HG02759 (cell line): ENCODE measurements around the gene FBXL17.

Experiments used
- ATAC-seq: cut with Tn5 transposase; IDR thresholded peaks from one replicate; pipeline ENCODE4 v1.9.1; 2021; ENCODE audit warnings: mild to moderate bottlenecking, moderate library complexity; ENCODE audit not compliant: unreplicated experiment

Gene FBXL17

DNA sequence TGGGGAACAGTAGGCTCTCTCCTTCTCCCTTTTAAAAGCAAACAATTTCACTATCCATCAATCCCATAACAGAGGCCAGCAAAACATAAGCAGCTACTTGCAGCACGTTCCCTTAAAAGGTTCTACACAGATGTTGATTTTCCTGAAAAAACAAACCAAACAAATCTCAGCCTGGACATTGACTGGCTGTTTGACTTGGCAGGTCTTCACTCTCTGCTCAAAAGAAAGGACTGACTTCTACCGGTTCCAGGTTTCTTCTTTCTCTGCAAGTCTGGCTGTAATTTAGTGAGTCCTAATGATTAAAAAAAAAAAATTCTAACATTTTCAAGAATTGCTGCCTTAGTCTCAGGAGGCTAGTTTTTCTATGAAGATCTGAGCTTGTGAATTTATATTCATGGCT lies 508.0 kb downstream of the FBXL17 start:
- no peak for ATAC-seq

DNA sequence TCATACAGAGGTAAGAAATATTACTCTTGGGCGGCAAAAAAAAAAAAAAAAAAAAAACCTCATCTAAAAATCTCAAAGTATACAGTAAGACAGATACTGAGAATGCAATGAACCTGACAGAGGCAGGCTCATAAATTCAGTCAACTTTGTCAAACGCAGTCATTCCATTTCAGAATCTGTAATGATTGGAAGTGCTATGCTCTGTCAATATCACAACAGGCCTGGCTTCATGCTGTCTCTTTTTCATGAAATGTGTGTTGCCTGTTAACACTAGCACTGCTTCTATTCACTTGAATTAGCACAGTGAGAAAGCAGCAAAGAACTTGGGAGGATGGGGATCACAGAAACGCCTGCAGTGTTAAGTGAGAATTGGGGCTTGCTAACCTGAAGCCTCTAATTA lies 510.9 kb downstream of the FBXL17 start:
- no peak for ATAC-seq

DNA sequence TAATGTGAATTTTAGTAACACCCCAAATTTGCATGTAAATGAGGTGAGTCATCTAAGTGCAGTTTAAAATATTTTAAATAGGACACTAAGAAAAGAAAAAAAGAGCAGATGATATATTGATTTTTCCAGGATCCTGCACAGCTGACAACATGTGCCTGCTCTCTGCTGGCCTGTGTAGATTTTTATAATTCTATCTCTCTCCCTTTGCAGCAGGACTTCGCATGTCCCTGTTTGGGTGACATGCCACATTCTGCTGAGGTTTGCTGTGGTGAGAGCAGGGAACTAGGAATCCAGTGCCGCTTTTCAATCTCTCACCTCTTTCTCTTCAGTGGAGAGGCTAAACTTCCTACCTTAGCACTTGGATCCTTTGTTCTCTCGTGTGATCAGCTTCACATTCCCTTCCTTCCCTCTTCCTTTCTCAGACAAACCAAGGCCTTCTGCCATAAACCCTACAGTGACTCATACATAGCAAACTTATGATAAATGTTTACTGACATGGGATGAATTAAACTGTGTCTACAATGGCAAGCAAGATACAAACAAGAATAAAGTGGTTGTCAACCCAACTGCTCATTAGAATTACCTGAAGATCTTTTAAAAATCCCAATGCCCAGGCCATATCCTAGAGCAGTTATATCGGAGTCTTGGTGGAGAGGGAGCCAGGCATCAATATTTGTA lies 512.3 kb downstream of the FBXL17 start:
- ATAC-seq, result no peak

DNA sequence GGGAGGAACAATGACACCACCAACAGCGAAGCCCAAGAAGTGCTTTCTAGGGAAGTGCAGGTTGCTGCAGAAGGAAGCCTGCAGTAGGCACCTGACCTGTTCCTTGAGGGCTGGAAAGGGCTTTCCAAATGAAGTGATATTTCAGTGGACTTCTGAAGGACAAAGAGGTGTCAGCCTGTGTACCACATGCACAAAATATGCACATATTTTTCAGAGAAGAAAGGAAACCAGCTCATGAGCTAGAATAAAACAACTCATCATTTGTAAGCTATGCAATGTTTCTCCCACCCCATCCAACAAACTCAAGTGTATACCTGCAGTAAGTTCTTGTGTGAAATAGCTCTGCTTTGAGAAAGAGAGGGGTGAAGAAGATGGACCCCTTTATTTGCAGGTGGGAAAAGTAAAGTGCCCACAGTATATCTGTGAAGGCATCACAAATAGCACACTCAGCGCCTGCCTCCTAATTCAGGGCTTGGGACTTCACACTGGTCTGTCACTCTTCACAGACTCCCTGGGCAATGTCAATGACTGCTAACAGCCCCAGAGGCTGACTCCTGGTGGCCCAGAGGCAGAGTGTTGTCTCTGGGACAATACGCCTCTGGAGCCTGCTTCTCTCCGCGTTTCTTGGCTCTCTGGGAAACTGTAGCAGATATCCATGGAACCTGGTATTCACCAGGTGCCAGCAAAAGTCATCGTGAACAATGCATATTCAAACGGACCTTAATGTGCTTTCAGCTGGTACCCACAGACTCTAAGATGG lies 513.1 kb downstream of the FBXL17 start:
- ATAC-seq, result no peak

DNA sequence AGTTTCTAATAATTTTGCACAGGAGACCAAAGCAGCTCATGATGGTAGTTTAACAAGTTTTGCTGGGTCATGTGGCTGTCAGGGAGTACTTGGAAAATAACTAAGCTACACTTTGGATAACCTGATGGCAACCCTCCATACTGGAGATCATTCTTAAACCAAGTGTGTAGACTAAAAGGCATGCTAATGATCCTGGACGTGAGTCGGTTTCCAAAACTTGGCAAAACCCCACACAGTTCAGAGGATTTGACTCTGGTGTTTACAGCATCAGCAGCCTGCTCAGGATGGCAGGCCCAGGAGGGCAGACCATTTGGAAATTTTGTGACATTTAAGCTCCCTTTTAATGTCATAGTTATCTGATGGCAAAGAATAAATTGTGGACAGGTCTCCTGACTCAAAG lies 514.6 kb downstream of the FBXL17 start:
- no peak for ATAC-seq

DNA sequence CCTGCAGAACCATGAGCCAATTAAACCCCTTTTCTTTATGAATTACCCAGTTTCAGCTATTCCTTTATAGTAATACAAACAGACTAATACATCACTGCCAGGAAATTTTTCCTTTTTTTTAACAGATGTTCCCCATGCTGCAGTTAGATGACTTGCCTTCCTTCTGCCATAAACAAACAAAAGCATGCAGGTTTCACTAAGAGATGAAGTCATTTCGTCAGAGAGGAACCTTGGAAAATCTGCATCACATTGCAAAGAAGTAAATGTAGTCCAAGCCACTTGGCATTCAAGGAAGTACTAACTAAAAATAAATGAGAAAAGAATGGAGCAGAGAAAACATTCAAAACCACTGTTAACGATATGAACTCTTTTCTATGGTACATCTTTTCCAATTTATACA lies 517.1 kb downstream of the FBXL17 start:
- ATAC-seq, result no peak

DNA sequence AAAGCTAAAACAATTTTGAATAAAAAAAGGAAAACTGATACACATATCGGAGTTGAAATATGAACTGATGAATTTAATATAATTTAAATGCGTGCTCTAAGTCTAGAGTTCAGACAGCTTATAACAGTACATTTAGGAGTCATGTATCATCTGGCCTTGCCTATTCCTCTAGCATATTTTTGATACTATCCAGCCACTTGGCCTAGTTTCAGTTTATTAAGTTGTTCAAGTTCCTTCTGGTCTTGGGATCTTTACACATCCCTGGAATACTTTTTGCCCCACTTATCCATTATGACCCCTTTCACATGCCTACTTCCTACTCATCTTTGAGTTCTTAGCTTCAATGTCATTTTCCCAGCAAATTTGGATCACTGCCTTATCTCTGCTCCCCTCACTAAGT lies 518.8 kb downstream of the FBXL17 start:
- no peak for ATAC-seq

DNA sequence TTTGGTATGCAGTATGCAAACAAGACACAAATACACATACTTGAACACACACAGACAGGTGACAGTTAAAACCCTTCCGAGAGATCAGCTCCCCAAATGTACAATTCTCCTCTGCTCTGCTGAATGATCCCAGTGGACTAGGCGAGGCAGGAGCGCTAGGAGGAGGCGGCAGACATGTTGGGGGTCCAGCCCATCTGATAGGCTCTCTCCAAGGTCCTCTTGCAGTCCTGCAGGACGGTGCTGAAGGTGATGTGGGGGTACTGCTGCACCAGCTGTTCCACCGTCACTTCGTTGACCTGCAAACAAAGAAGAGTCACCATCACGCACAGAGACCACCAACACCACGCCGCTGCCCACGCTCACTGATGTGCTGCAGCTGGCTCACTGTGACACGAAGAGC lies 520.3 kb downstream of the FBXL17 start:
- no peak for ATAC-seq

DNA sequence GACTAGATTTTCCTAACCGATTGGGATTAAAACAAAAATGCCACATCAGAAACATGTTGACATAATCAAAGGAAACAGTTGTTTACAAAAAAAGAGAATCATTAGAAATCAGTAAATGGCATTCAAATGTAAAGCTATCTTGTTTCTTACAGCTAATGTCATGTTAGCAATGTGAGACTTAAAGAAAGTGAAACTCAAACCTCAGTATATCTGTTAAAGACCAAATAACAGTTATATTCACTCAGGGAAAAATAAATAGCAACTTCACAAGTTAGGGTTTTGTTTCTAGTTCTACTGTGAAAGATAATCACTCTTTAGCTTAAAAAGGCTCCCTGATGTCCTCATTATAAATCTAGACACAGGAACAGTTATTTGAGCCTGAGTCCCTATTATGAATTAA lies 521.9 kb downstream of the FBXL17 start:
- ATAC-seq, result no peak

DNA sequence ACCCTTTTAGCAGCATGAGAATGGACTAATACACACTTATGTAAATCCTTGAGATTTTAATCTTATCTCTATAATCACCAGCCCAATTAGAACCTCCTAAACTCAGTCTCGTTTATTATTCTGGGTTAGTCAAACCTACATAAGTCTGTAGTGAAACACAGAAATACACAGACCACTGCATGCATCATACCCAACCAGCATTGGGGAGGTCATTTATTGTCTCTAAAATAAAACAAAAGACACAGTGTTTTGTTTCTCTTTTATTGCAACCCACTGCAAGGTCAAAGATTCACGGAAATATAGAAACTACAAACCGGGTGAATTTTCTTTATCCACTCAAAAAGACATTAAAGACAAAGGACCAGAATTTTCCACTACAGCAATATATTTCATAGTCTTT lies 523.1 kb downstream of the FBXL17 start:
- ATAC-seq, result no peak

DNA sequence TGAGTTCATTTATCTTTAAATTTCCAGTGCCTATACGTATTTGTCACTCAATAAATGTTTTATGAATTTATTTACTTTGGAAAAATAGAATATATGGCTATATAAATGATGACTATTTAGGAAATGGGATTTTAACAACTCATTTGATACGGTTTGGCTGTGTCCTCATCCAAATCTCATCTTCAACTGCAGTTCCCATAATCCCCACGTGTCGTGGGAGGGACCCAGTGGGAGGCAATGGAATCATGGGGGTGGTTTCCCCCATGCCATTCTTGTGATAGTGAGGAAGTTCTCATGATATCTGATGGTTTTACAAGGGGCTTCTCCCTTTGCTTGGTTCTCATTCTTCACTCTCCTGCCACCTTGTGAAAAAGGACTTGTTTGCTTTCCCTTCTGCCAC lies 523.6 kb downstream of the FBXL17 start:
- ATAC-seq, result no peak

DNA sequence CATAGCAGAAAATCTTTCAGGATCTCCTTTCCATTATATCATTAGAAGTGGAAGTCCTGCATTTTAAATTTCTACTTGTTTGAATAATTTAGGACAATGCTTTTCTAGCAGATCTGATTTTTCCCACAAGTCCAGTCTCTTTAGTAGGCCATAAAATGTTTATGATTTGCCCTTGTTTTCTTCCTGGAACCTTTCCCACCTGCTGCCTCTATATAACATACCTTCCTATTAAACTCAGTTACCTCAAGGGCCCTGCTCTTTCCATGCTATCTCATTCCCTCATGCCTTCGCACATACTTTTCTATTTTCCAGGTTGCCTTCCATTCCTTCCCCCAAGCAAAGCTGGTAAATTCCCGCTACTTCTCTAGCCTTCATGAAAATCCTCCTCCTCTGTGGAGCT lies 524.1 kb downstream of the FBXL17 start:
- no peak for ATAC-seq

DNA sequence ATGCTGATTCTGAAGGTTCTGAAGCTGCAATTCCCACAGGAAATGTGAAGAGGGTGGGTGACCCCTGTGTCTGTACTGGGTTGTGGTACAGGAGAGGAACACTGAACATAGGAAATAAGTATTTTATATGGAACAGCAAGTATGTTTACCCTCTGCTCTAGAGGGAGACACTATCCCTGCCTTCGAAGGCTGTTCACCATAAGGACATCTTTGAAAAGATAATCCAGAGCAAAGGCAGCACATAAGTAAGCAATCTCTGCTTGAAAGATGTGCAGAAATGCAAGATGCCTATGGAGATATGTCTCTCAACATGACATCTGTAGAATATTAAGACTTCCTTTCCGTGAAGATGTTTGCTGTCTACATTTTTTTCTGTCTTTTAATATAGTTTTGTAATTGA lies 526.7 kb downstream of the FBXL17 start:
- ATAC-seq, result no peak

DNA sequence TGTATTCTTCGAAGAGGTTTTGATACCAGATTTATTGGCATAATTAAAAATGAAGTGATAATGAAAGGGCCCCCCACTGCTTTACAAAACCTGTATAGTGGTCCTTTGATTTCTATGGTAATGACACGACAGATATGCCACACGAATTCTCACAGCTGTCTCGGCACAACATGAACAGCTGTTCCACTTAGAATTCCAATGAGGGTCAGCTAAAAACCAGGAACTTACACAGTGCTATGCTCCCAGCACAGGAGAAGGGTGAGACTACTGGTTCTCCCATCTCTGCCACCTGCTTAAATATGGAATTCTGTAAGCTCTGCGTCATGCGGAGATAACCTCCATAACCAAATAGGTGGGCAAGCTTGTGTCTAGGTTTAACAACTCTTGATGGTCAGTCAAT lies 528.2 kb downstream of the FBXL17 start:
- ATAC-seq, result no peak

DNA sequence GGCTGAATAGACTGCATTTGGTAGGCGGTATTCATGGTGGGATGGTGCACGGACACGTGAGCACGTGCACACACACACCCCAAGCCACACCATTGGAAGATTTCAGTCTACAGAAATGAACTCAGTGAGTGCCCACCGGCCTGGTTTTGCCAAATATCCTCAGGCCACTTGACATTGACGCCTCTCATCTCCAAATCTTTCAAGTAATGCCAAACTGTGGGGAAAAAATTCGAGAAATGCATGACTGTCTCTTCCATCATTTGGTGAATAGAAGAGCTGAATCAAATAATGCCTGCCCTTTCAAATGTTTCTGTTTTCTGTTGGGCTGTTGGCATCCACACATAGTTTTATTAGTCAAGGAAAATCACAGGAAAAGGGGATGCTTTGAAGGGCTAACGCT lies 528.9 kb downstream of the FBXL17 start:
- ATAC-seq, result no peak

DNA sequence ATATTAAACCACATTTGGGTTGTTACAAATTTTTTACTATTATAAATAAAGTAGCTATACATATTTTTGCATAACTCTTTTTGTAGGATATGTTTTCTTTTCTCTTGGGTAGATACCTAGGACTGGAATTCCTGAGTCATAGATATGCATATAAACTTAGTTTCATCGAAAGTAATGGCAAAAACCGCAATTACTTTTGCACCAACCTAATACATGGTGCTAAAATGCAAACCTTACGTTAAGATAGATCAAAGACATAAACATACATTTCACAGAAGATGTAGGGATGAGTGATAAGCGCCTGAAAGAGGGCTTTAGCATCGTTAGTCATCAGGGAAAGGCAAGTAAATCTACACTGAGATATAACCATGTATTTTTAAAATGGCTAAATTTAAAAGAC lies 532.8 kb downstream of the FBXL17 start:
- no peak for ATAC-seq

DNA sequence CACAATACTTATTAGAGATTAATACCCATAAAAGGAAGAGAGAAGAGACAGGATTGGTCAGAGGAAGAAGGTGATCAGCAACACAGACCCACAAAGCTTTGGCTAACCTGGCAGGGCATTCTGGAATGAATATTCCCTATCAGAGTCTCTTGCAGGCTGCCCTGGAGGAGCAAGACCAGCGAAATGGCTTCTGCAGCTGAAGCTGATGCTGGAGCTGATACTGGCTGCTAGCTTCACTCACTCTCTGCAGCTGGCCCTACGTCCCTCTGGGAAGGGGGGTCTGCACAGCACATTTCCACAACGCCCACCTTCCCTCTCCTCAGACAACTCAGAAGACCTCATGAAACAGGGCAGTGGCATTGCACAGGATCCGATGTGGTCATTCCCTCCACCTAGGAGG lies 541.3 kb downstream of the FBXL17 start:
- no peak for ATAC-seq

DNA sequence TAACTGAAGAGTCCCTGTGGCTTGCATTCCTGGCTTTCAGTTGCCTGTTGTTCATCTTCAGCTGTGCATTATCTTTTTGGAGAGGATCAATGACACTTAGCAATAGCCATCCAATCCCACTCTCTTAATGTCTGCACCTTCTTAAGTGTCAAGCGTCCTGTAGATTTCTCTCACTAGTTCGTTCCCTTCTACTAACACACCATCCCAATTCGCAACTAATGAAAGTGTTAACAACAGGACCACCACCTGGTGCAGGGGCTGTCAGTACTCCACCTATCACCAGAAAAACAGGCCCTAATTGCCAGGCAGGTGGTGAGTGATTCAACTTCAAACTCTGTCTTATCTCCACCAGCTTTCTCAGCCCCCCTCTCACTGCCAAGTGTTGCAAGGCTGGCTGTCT lies 541.7 kb downstream of the FBXL17 start:
- no peak for ATAC-seq

DNA sequence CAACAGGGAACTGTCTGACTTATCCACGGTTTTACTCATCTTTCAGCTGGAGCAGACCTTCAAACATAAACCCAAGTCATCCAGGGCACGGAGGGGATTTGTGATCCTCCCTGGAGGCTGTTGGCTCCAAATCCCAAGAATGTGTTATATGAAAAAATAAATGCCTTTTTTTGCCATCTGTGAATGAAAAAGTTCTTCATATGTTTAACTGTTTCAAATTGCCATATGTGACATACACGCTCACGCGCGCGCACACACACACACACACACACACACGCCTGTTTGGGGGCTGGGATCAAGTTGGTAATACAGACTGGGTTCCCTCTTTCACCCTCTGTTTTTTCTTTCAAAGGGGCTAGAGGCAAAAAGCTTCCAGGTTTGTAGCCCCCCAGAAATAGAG lies 546.8 kb downstream of the FBXL17 start:
- ATAC-seq, result no peak

DNA sequence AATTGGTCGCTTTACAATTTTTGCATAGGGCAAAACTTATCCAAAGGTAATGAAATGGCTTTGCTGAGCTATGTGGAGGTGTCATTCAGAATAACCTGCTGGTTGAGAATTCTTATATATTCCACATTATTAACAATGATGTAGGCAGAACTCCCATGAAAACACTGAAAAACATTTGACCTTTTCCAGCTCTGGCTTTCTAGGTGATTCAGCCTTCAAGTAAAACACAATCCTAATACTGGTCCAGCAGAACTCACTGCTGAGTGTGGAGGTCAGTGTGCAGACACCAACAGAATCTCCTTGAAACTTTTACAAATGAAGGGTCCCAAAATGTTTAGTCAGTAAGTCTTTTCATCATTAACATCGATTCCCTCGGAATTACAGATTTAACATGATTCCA lies 549.2 kb downstream of the FBXL17 start:
- ATAC-seq, result no peak

DNA sequence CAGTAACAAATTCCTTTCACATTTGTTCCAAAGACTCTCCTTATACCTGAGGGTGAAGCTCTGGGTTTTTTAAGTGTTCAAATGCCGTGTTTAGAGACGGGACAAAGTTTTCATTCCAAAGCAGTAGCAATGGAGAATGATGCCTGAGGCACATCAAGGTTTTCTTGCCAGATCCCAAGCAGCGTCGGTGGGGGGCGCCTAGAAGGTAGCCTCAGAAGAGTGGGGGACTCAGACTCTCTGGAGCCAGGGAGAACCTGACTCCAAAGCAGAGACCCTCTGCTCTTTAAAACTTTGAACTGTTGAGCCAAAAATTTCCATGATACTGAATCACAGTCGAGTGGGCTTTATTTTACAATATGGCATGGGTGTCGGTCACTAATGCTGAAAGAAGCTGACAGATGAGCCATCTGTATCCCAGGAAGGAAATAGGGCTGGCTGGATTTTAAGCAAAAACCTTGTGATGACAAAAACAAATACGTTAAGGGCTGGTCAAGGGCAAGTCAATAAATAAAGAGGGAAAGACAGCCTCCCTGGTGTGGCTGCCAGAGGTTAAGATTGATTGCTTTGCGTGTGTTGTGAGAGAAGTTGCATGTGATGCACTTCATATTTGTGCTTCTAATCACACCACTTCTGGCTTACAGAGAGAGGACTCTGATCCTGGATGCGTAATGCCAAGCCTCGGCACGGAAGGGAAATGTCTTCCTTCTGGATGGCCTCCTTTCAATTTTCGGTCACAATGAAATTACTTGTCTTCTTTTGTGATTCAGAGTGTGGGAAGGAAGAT lies 550.1 kb downstream of the FBXL17 start:
- ATAC-seq, result no peak

DNA sequence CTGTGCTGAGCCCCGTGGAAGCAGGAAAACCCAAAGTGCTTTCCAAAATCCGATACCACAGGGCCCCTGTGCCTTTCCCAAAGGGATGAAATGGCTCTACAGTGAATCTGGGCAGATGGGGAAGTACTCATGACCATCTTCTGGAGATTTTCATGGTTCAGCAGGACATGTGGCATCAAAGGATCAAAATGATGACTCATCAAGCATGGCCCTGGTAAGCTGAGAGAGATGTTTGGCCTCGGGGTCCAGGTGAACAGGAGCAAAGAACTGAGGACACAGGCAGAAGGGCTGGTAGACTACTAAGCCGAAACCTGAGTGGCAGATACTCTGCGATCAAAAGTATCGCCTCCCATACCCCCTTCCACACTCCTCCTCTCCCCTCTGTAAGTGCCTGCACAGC lies 551.1 kb downstream of the FBXL17 start:
- no peak for ATAC-seq
